ENCODE measurements around the gene AHDC1.

Gene AHDC1

GRCh38 chr1:27617420-27617819 lies 13.5 kb upstream of the AHDC1 start:
- ChIA-PET CTCF (interaction anchor here (0.6 to 15.0 kb wide), 6 partner anchors 9 to 227 kb away, joined by 3 to 317 read pairs (median 5); partner anchors contain the start of gene IFI6), POLR2A (no interaction called here)
- no peaks in the 10 kb centered on the region for H3K4me1 ChIP-seq (ENCODE audit: control insufficient read depth, insufficient read depth, low read length)
- H3K36me3 ChIP-seq (ENCODE audit: control insufficient read depth in 2 of 2, insufficient read depth in 1 of 2, low read length in 2 of 2): no peaks in the 10 kb centered on the region
- H3K4me3 ChIP-seq (ENCODE audit: low read depth, low read length): no peak overlapping the region
- TF ChIP-seq ZNF513 (tag by site-specific recombination; IDR thresholded peaks at IDR 0.05): no peak
- no peak for TF ChIP-seq ZFHX2 (tag by site-specific recombination; conservative IDR thresholded peaks at IDR 0.05)
- TF ChIP-seq ZIC2 (tag by site-specific recombination; IDR thresholded peaks at IDR 0.05): no peak
- H3K9me3 ChIP-seq (ENCODE audit: control insufficient read depth, insufficient read depth, low read depth, low read length): no peaks in the 10 kb centered on the region
- H3K27ac ChIP-seq (ENCODE audit: extremely low read depth, low read depth, low read length): no peak overlapping the region

DNA sequence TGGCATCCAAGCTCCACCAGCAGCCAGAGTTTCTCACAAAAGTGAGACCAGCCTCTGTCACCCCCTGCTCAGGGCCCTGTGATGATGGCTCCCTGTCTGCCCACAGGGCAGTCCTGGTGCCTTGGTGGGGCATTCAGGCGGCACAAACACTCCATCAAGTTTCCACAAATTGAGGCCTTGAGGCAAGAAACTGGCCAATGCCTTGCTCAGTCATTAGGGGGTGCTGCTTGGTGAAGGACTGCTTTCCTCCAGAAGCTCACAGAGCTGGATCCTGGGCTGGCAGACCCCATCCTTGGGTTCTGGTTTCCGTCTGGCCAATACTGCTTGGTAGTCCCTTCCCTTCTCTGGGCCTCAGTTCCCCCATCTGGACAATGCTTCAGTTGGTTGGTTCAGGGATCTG lies 12.5 kb upstream of the AHDC1 start:
- POLR2A ChIA-PET: interaction anchor here (0.6 kb wide), 1 partner anchor 214 kb away, joined by 3 read pairs; no protein-coding TSS in a partner anchor
- no peaks in the 10 kb centered on the region for H3K4me1 ChIP-seq (ENCODE audit: control insufficient read depth, insufficient read depth, low read length)
- H3K4me3 ChIP-seq (ENCODE audit: low read depth, low read length): no peak overlapping the region
- no peak for TF ChIP-seq ZNF664 (tag by site-specific recombination; IDR thresholded peaks at IDR 0.05)
- TF ChIP-seq ZNF701 (tag by site-specific recombination; IDR thresholded peaks at IDR 0.05): no peak
- peak; percentile 17; the same call in 1 of the 2 replicates for TF ChIP-seq CTCF (tag by site-specific recombination; IDR thresholded peaks at IDR 0.05)
- TF ChIP-seq, protein P1, sequence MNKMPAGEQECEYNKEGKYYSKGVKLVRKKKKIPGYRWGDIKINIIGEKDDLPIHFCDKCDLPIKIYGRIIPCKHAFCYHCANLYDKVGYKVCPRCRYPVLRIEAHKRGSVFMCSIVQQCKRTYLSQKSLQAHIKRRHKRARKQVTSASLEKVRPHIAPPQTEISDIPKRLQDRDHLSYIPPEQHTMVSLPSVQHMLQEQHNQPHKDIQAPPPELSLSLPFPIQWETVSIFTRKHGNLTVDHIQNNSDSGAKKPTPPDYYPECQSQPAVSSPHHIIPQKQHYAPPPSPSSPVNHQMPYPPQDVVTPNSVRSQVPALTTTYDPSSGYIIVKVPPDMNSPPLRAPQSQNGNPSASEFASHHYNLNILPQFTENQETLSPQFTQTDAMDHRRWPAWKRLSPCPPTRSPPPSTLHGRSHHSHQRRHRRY (tag by site-specific recombination; IDR thresholded peaks at IDR 0.05): no peak
- no peak for TF ChIP-seq ZNF660 (tag by site-specific recombination; IDR thresholded peaks at IDR 0.05)
- CTCF ChIA-PET: interaction anchor here (0.7 to 15.0 kb wide), 6 partner anchors 8 to 1150 kb away, joined by 3 to 317 read pairs (median 4); partner anchors contain the start of gene IFI6
- no peak overlapping the region for H3K27ac ChIP-seq (ENCODE audit: extremely low read depth, low read depth, low read length)
- H3K36me3 ChIP-seq (ENCODE audit: control insufficient read depth in 2 of 2, insufficient read depth in 1 of 2, low read length in 2 of 2): no peaks in the 10 kb centered on the region
- H3K9me3 ChIP-seq (ENCODE audit: control insufficient read depth, insufficient read depth, low read depth, low read length): no peaks in the 10 kb centered on the region

GRCh38 chr1:27615346-27616192 lies 11.6 kb upstream of the AHDC1 start:
- Histone ChIP-seq H3K27ac (ENCODE audit: extremely low read depth, low read depth, low read length) (no peak overlapping the region), H3K4me3 (ENCODE audit: low read depth, low read length) (no peak overlapping the region), H3K4me1 (ENCODE audit: control insufficient read depth, insufficient read depth, low read length) (no peaks in the 10 kb centered on the region), H3K36me3 (ENCODE audit: control insufficient read depth in 2 of 2, insufficient read depth in 1 of 2, low read length in 2 of 2) (no peaks in the 10 kb centered on the region), H3K9me3 (ENCODE audit: control insufficient read depth, insufficient read depth, low read depth, low read length) (no peaks in the 10 kb centered on the region)
- CTCF ChIA-PET: interaction anchor here (1.1 to 15.0 kb wide), 4 partner anchors 9 to 51 kb away, joined by 3 to 317 read pairs (median 4); partner anchors contain the start of genes AHDC1 and IFI6
- POLR2A ChIA-PET: no interaction called here
- no peak for TF ChIP-seq KLF9 (tag by site-specific recombination; IDR thresholded peaks at IDR 0.05; ENCODE audit: low read depth)
- TF ChIP-seq ZNF777 (tag by site-specific recombination; IDR thresholded peaks at IDR 0.05; ENCODE audit: borderline replicate concordance): no peak
- no peak for TF ChIP-seq REPIN1 (tag by site-specific recombination; IDR thresholded peaks at IDR 0.05; ENCODE audit: low read depth)
- TF ChIP-seq ZNF692 (tag by site-specific recombination; IDR thresholded peaks at IDR 0.05): no peak
- TF ChIP-seq ZNF350 (tag by site-specific recombination; IDR thresholded peaks at IDR 0.05): no peak
- TF ChIP-seq ZNF521 (tag by site-specific recombination; IDR thresholded peaks at IDR 0.05): no peak
- TF ChIP-seq, protein P2, sequence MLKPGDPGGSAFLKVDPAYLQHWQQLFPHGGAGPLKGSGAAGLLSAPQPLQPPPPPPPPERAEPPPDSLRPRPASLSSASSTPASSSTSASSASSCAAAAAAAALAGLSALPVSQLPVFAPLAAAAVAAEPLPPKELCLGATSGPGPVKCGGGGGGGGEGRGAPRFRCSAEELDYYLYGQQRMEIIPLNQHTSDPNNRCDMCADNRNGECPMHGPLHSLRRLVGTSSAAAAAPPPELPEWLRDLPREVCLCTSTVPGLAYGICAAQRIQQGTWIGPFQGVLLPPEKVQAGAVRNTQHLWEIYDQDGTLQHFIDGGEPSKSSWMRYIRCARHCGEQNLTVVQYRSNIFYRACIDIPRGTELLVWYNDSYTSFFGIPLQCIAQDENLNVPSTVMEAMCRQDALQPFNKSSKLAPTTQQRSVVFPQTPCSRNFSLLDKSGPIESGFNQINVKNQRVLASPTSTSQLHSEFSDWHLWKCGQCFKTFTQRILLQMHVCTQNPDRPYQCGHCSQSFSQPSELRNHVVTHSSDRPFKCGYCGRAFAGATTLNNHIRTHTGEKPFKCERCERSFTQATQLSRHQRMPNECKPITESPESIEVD (tag by site-specific recombination; IDR thresholded peaks at IDR 0.05): no peak
- no peak for TF ChIP-seq ZNF138 (tag by site-specific recombination; IDR thresholded peaks at IDR 0.05; ENCODE audit: borderline replicate concordance)
- no peak for TF ChIP-seq ZNF571 (tag by site-specific recombination; IDR thresholded peaks at IDR 0.05)
- TF ChIP-seq ZSCAN23 (tag by site-specific recombination; IDR thresholded peaks at IDR 0.05): no peak
